Astrocyte (in vitro differentiated cells and primary cell): Measurements from ENCODE around the gene KRT80. TPM values are rescaled to one million over a fixed set of nuclear protein-coding genes. Genes with fewer than 3 reads are reported as not detected.

Experiments
- DNase-seq: peaks from one replicate; pipeline ENCODE4 v3.0.0-alpha.2; 2010; ENCODE audit warnings: low read depth
- FAIRE-seq: peaks from 2 replicates; lab custom pipeline; 2011; peaks lifted over from hg19 to GRCh38; lab: Jason Lieb, UNC
- H2AFZ ChIP-seq: 2 replicates; pipeline ENCODE4 v1.6.0; 2012; ENCODE audit warnings: low read depth, low read length, inconsistent platforms
- H3K27ac ChIP-seq: 2 replicates; pipeline ENCODE4 v1.5.1; 2011; ENCODE audit warnings: low read depth, low read length, inconsistent platforms
- H3K27me3 ChIP-seq: 2 replicates; pipeline ENCODE4 v1.6.0; 2011; ENCODE audit warnings: low read length, inconsistent platforms; ENCODE audit not compliant: insufficient read depth
- H3K36me3 ChIP-seq: 2 replicates; pipeline ENCODE4 v1.5.1; 2011; ENCODE audit warnings: low read length, inconsistent platforms; ENCODE audit not compliant: insufficient read depth
- H3K4me1 ChIP-seq: 2 replicates; pipeline ENCODE4 v1.5.1; 2011; ENCODE audit warnings: low read length, inconsistent platforms; ENCODE audit not compliant: insufficient read depth
- H3K4me2 ChIP-seq: 2 replicates; pipeline ENCODE4 v1.6.0; 2012; ENCODE audit warnings: low read length, inconsistent platforms
- H3K4me3 ChIP-seq: 2 replicates; pipeline ENCODE4 v1.5.1; 2011; ENCODE audit warnings: low read depth, mild to moderate bottlenecking, low read length, inconsistent platforms; ENCODE audit not compliant: insufficient read depth
- H3K79me2 ChIP-seq: 2 replicates; pipeline ENCODE4 v1.6.0; 2012; ENCODE audit warnings: mild to moderate bottlenecking, low read length, inconsistent platforms; ENCODE audit not compliant: insufficient read depth
- H3K9ac ChIP-seq: 2 replicates; pipeline ENCODE4 v1.6.0; 2012; ENCODE audit warnings: mild to moderate bottlenecking, low read length, inconsistent platforms
- H3K9me3 ChIP-seq: 2 replicates; pipeline ENCODE4 v1.5.1; 2012; ENCODE audit warnings: low read depth, mild to moderate bottlenecking, low read length, inconsistent platforms; ENCODE audit not compliant: insufficient read depth
- H4K20me1 ChIP-seq: 2 replicates; pipeline ENCODE4 v1.6.0; 2012; ENCODE audit warnings: low read length, inconsistent platforms; ENCODE audit not compliant: insufficient read depth
- H3K27ac Mint-ChIP-seq: one replicate; pipeline ENCODE4 v1.8.0; 2021; ENCODE audit warnings: mild to moderate bottlenecking, mixed read lengths; ENCODE audit not compliant: unreplicated experiment
- H3K27me3 Mint-ChIP-seq: one replicate; pipeline ENCODE4 v1.8.0; 2021; ENCODE audit warnings: low read depth, mixed read lengths; ENCODE audit not compliant: unreplicated experiment
- H3K36me3 Mint-ChIP-seq: one replicate; pipeline ENCODE4 v1.8.0; 2021; ENCODE audit warnings: low read depth, mixed read lengths; ENCODE audit not compliant: unreplicated experiment
- H3K4me1 Mint-ChIP-seq: one replicate; pipeline ENCODE4 v1.8.0; 2021; ENCODE audit warnings: low read depth, mixed read lengths; ENCODE audit not compliant: unreplicated experiment
- H3K4me3 Mint-ChIP-seq: one replicate; pipeline ENCODE4 v1.8.0; 2021; ENCODE audit warnings: mild to moderate bottlenecking, moderate library complexity, mixed read lengths; ENCODE audit not compliant: unreplicated experiment
- H3K9me3 Mint-ChIP-seq: one replicate; pipeline ENCODE4 v1.8.0; 2021; ENCODE audit warnings: mild to moderate bottlenecking, mixed read lengths; ENCODE audit not compliant: unreplicated experiment
- CTCF ChIP-seq: IDR thresholded peaks from 2 replicates; pipeline ENCODE4 v1.5.1; 2011; ENCODE audit warnings: low read depth, mild to moderate bottlenecking, inconsistent platforms, low read length, moderate library complexity; ENCODE audit not compliant: insufficient read depth
- EZH2 ChIP-seq: IDR thresholded peaks from 2 replicates; pipeline ENCODE4 v1.6.1; 2012; ENCODE audit warnings: mild to moderate bottlenecking, low read length, inconsistent platforms; ENCODE audit not compliant: insufficient read depth
- total RNA-seq: library from RNA; stranded (reverse); gene quantifications from 2 replicates; pipeline ENCODE4 v1.2.1, GENCODE V29; 2021

Gene KRT80
- total RNA-seq, 1 donor from 2014 or later: 3.6 TPM

GRCh38 chr12:52147367-52147963 lies 44.3 kb downstream of the KRT80 start:
- H3K27ac ChIP-seq: peak overlapping the region; percentile 100
- H3K4me1 Mint-ChIP-seq: peaks cover 33% of the 10 kb centered on the region
- peaks cover 5% of the 10 kb centered on the region for H3K79me2 ChIP-seq
- DNase-seq: peak; percentile 98
- peak overlapping the region; percentile 71 for H3K4me2 ChIP-seq
- no peaks in the 10 kb centered on the region for H3K36me3 ChIP-seq
- no peak overlapping the region for H3K4me3 Mint-ChIP-seq
- peaks cover 4% of the 10 kb centered on the region for H3K27me3 Mint-ChIP-seq
- H3K27ac Mint-ChIP-seq: peak overlapping the region; percentile 93
- H3K4me1 ChIP-seq: peaks cover 50% of the 10 kb centered on the region
- TF ChIP-seq EZH2: no peak
- no peak for TF ChIP-seq CTCF
- peak overlapping the region; percentile 91 for H3K9ac ChIP-seq
- H3K4me3 ChIP-seq: no peak overlapping the region
- no peaks in the 10 kb centered on the region for H4K20me1 ChIP-seq
- H3K9me3 ChIP-seq: no peaks in the 10 kb centered on the region
- no peak overlapping the region for H2AFZ ChIP-seq
- peak; percentile 87 for FAIRE-seq
- H3K36me3 Mint-ChIP-seq: no peaks in the 10 kb centered on the region
- no peaks in the 10 kb centered on the region for H3K9me3 Mint-ChIP-seq
- H3K27me3 ChIP-seq: no peaks in the 10 kb centered on the region

- DNase-seq (no peak), FAIRE-seq (no peak)
- Mint-ChIP-seq H3K27ac (peak overlapping the region; percentile 84), H3K4me1 (peaks cover 32% of the 10 kb centered on the region), H3K4me3 (no peak overlapping the region), H3K9me3 (no peaks in the 10 kb centered on the region), H3K27me3 (peaks cover 7% of the 10 kb centered on the region), H3K36me3 (no peaks in the 10 kb centered on the region)
- Histone ChIP-seq H3K79me2 (peaks cover 5% of the 10 kb centered on the region), H3K9ac (peak overlapping the region; percentile 91), H4K20me1 (no peaks in the 10 kb centered on the region), H3K27ac (peak overlapping the region; percentile 100), H3K36me3 (no peaks in the 10 kb centered on the region), H3K4me3 (no peak overlapping the region), H2AFZ (peak overlapping the region; percentile 67), H3K4me2 (peak overlapping the region; percentile 71), H3K9me3 (no peaks in the 10 kb centered on the region), H3K4me1 (peaks cover 45% of the 10 kb centered on the region), H3K27me3 (no peaks in the 10 kb centered on the region)
- TF ChIP-seq CTCF (no peak), EZH2 (no peak)
Observed at GRCh38 chr12:52146822-52147366, 44.9 kb downstream of the KRT80 start.
